ENCODE results near the gene RBMY1A1.
"Not testable (repeated sequence)": the region's sequence is repeated elsewhere in the genome, so short reads cannot be mapped to it uniquely, and the experiment has no call there.

Gene RBMY1A1

GRCh38 chrY:21534579-21534978 is at the start of gene RBMY1A1:
RBMY1A1 (plus strand) TSS chrY:21534879; CDS start chrY:21536892, 2,013 bp downstream.
- not testable (repeated sequence) for DNase-seq; H3K4me3 ChIP-seq (ENCODE audit: low read depth in 1 of 2, low read length in 2 of 2); H3K36me3 ChIP-seq (ENCODE audit: insufficient read depth, low read length); H3K9me3 ChIP-seq (ENCODE audit: insufficient read depth, low read length, severe bottlenecking); H3K9ac ChIP-seq (ENCODE audit: low read depth, low read length); H4K20me1 ChIP-seq (ENCODE audit: insufficient read depth, low read length); H3K4me2 ChIP-seq (ENCODE audit: insufficient read depth, low read length); H3K27ac ChIP-seq (ENCODE audit: low read length); H2AFZ ChIP-seq (ENCODE audit: low read depth, low read length); H3K79me2 ChIP-seq (ENCODE audit: insufficient read depth, low read length); ATAC-seq (ENCODE audit: insufficient read depth, low read depth); H3K4me1 ChIP-seq (ENCODE audit: insufficient read depth, low read length); H3K27me3 ChIP-seq (ENCODE audit: insufficient read depth, low read length, poor library complexity)

GRCh38 chrY:21511038-21511437 is 23.6 kb upstream of the RBMY1A1 start, which contains the start of gene RBMY1B:
RBMY1B (plus strand) TSS chrY:21511338; CDS start chrY:21513351, 2,013 bp downstream.
- not testable (repeated sequence) for H3K9me3 ChIP-seq (ENCODE audit: insufficient read depth, low read length, severe bottlenecking); H2AFZ ChIP-seq (ENCODE audit: low read depth, low read length); H3K4me2 ChIP-seq (ENCODE audit: insufficient read depth, low read length); DNase-seq; H3K27me3 ChIP-seq (ENCODE audit: insufficient read depth, low read length, poor library complexity); H3K9ac ChIP-seq (ENCODE audit: low read depth, low read length); H3K79me2 ChIP-seq (ENCODE audit: insufficient read depth, low read length); ATAC-seq (ENCODE audit: insufficient read depth, low read depth); H3K4me1 ChIP-seq (ENCODE audit: insufficient read depth, low read length); H3K36me3 ChIP-seq (ENCODE audit: insufficient read depth, low read length); H3K27ac ChIP-seq (ENCODE audit: low read length); H3K4me3 ChIP-seq (ENCODE audit: low read depth in 1 of 2, low read length in 2 of 2); H4K20me1 ChIP-seq (ENCODE audit: insufficient read depth, low read length)

GRCh38 chrY:21559316-21559984 is 24.8 kb downstream of the RBMY1A1 start:
- not testable (repeated sequence) for H3K79me2 ChIP-seq (ENCODE audit: insufficient read depth, low read length); H3K27ac ChIP-seq (ENCODE audit: low read length); DNase-seq; H3K36me3 ChIP-seq (ENCODE audit: insufficient read depth, low read length); H2AFZ ChIP-seq (ENCODE audit: low read depth, low read length); H3K27me3 ChIP-seq (ENCODE audit: insufficient read depth, low read length, poor library complexity); H3K9me3 ChIP-seq (ENCODE audit: insufficient read depth, low read length, severe bottlenecking); H3K4me3 ChIP-seq (ENCODE audit: low read depth in 1 of 2, low read length in 2 of 2); H3K4me2 ChIP-seq (ENCODE audit: insufficient read depth, low read length); ATAC-seq (ENCODE audit: insufficient read depth, low read depth); H3K9ac ChIP-seq (ENCODE audit: low read depth, low read length); H4K20me1 ChIP-seq (ENCODE audit: insufficient read depth, low read length); H3K4me1 ChIP-seq (ENCODE audit: insufficient read depth, low read length)

GRCh38 chrY:21585449-21585848 is 50.8 kb downstream of the RBMY1A1 start:
- no peak overlapping the region for H3K4me3 ChIP-seq (ENCODE audit: low read depth in 1 of 2, low read length in 2 of 2)
- H3K27me3 ChIP-seq (ENCODE audit: insufficient read depth, low read length, poor library complexity): no peaks in the 10 kb centered on the region
- DNase-seq (no peak), ATAC-seq (ENCODE audit: insufficient read depth, low read depth) (no peak)
- no peaks in the 10 kb centered on the region for H3K9me3 ChIP-seq (ENCODE audit: insufficient read depth, low read length, severe bottlenecking)
- H3K4me2 ChIP-seq (ENCODE audit: insufficient read depth, low read length): no peak overlapping the region
- H4K20me1 ChIP-seq (ENCODE audit: insufficient read depth, low read length): no peaks in the 10 kb centered on the region
- TF ChIP-seq EZH2 (IDR thresholded peaks at IDR 0.05; ENCODE audit: borderline replicate concordance, low read depth, low read length, severe bottlenecking) (no peak), CTCF (IDR thresholded peaks at IDR 0.05; ENCODE audit: borderline replicate concordance, extremely low read depth, low read length, poor library complexity, severe bottlenecking) (no peak)
- H3K4me1 ChIP-seq (ENCODE audit: insufficient read depth, low read length): no peaks in the 10 kb centered on the region
- no peaks in the 10 kb centered on the region for H3K36me3 ChIP-seq (ENCODE audit: insufficient read depth, low read length)
- no peak overlapping the region for H2AFZ ChIP-seq (ENCODE audit: low read depth, low read length)
- no peaks in the 10 kb centered on the region for H3K79me2 ChIP-seq (ENCODE audit: insufficient read depth, low read length)
- no peak overlapping the region for H3K27ac ChIP-seq (ENCODE audit: low read length)
- H3K9ac ChIP-seq (ENCODE audit: low read depth, low read length): no peak overlapping the region

- not testable (repeated sequence) for ATAC-seq (ENCODE audit: insufficient read depth, low read depth); H3K4me2 ChIP-seq (ENCODE audit: insufficient read depth, low read length); H3K4me3 ChIP-seq (ENCODE audit: low read depth in 1 of 2, low read length in 2 of 2); H3K9me3 ChIP-seq (ENCODE audit: insufficient read depth, low read length, severe bottlenecking); H3K27me3 ChIP-seq (ENCODE audit: insufficient read depth, low read length, poor library complexity); H4K20me1 ChIP-seq (ENCODE audit: insufficient read depth, low read length); H3K79me2 ChIP-seq (ENCODE audit: insufficient read depth, low read length); H2AFZ ChIP-seq (ENCODE audit: low read depth, low read length); H3K27ac ChIP-seq (ENCODE audit: low read length); H3K36me3 ChIP-seq (ENCODE audit: insufficient read depth, low read length); H3K9ac ChIP-seq (ENCODE audit: low read depth, low read length); DNase-seq; H3K4me1 ChIP-seq (ENCODE audit: insufficient read depth, low read length)
Measured at GRCh38 chrY:21586454-21586853, 51.8 kb downstream of the RBMY1A1 start.

Measured in DND-41 (cell line).